ENCODE results near the gene PKDCC. TPM values are rescaled to one million over a fixed set of nuclear protein-coding genes. Genes with fewer than 3 reads are reported as not detected.

Gene PKDCC
- total and polyA plus RNA-seq, 2 of the 13 experiments (the other 11 are each of a cell fraction or from before 2014, with no cell fraction given): 52.6 to 58.8 TPM

DNA sequence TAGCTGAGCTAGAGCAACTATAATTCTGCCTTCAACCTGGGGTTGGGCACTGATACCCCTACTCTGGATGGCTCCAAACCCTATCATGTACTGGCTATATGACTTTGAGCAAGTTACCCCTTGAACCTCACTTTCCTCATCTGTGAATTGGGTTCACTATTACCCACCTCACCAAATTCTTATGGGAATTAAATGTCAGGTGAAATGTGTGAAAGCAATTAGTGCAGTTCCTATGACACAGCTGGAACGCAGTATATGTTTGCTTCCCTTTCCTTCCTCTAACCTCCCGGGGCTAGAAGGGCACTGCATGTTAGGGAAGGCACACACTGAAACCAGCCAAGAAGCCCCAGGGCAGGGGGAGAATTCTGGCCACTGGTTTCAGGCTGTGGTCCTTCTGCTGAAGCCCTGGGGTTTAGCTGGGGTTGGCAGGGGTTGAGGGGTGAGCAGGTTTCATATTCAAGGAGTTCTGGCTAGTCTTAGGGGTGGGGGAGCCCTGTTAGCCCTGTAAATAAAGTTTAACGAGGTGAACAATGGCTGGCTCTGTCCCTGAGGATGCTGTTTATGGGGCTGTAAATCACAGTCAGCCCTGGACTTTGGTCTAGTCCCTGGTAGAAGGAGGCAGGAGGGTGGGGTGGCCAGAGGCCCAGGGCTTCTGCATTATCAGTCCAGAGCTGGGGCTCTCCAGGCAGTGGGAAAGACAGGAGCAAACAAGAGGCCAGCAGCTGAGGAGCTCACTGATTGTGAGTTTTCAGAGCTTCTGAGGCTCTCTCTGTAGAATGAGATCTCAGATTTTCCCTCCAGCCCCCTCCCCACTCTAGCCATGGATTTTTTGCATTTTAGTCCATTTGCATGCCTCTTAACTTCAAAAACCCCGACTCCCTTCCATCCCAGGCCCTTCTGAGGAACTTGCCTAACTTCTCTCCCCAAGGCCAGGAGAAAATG lies 8.0 kb downstream of the PKDCC start (continued):
- no peak for TF ChIP-seq FIP1L1 (IDR thresholded peaks at IDR 0.05; ENCODE audit: borderline replicate concordance, insufficient read depth, low read depth, low read length)
- TF ChIP-seq TEAD2 (CRISPR knock-in tag; IDR thresholded peaks at IDR 0.05): no peak
- TF ChIP-seq RELA (CRISPR knock-in tag; IDR thresholded peaks at IDR 0.05): no peak; the same call in 1 of the 2 replicates
- no peak for TF ChIP-seq RAD51 (IDR thresholded peaks at IDR 0.05; ENCODE audit: borderline replicate concordance)
- TF ChIP-seq ZSCAN30 (CRISPR knock-in tag; IDR thresholded peaks at IDR 0.05): no peak
- TF ChIP-seq ZNF44 (CRISPR knock-in tag; IDR thresholded peaks at IDR 0.05): no peak; the same call in 1 of the 2 replicates
- TF ChIP-seq, protein P1, sequence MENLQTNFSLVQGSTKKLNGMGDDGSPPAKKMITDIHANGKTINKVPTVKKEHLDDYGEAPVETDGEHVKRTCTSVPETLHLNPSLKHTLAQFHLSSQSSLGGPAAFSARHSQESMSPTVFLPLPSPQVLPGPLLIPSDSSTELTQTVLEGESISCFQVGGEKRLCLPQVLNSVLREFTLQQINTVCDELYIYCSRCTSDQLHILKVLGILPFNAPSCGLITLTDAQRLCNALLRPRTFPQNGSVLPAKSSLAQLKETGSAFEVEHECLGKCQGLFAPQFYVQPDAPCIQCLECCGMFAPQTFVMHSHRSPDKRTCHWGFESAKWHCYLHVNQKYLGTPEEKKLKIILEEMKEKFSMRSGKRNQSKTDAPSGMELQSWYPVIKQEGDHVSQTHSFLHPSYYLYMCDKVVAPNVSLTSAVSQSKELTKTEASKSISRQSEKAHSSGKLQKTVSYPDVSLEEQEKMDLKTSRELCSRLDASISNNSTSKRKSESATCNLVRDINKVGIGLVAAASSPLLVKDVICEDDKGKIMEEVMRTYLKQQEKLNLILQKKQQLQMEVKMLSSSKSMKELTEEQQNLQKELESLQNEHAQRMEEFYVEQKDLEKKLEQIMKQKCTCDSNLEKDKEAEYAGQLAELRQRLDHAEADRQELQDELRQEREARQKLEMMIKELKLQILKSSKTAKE (CRISPR knock-in tag; IDR thresholded peaks at IDR 0.05; ENCODE audit: borderline replicate concordance): no peak; the same call in 1 of the 2 replicates
- TF ChIP-seq ZNF234 (CRISPR knock-in tag; conservative IDR thresholded peaks at IDR 0.05): no peak
- no peak for TF ChIP-seq SMARCE1 (IDR thresholded peaks at IDR 0.05; ENCODE audit: borderline replicate concordance)
- peak; percentile 98 for TF ChIP-seq SALL1 (CRISPR knock-in tag; IDR thresholded peaks at IDR 0.05)
- TF ChIP-seq NFATC3 (CRISPR knock-in tag; IDR thresholded peaks at IDR 0.05): no peak
- TF ChIP-seq PHB2 (IDR thresholded peaks at IDR 0.05; ENCODE audit: partially characterized antibody): no peak
- TF ChIP-seq ZNF121 (CRISPR knock-in tag; IDR thresholded peaks at IDR 0.05): no peak
- TF ChIP-seq PHF5A (CRISPR knock-in tag; IDR thresholded peaks at IDR 0.05; ENCODE audit: low read depth, unreplicated experiment): no peak
- peak; percentile 35; the same call in 1 of the 2 replicates for TF ChIP-seq HNF1B (CRISPR knock-in tag; IDR thresholded peaks at IDR 0.05)
- TF ChIP-seq, protein P2, sequence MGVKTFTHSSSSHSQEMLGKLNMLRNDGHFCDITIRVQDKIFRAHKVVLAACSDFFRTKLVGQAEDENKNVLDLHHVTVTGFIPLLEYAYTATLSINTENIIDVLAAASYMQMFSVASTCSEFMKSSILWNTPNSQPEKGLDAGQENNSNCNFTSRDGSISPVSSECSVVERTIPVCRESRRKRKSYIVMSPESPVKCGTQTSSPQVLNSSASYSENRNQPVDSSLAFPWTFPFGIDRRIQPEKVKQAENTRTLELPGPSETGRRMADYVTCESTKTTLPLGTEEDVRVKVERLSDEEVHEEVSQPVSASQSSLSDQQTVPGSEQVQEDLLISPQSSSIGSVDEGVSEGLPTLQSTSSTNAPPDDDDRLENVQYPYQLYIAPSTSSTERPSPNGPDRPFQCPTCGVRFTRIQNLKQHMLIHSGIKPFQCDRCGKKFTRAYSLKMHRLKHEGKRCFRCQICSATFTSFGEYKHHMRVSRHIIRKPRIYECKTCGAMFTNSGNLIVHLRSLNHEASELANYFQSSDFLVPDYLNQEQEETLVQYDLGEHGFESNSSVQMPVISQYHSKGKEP (CRISPR knock-in tag; IDR thresholded peaks at IDR 0.05): no peak
- TF ChIP-seq SRSF4 (IDR thresholded peaks at IDR 0.05; ENCODE audit: low read depth, low read length, poor library complexity, severe bottlenecking): no peak
- TF ChIP-seq HDAC6 (IDR thresholded peaks at IDR 0.05; ENCODE audit: low read depth, low read length): no peak
- no peak; the same call in 1 of the 2 replicates for TF ChIP-seq FOXC1 (CRISPR knock-in tag; IDR thresholded peaks at IDR 0.05; ENCODE audit: borderline replicate concordance)
- peak; percentile 60; the same call in 1 of the 2 replicates for TF ChIP-seq SIX1 (CRISPR knock-in tag; IDR thresholded peaks at IDR 0.05; ENCODE audit: borderline replicate concordance)
- no peak for TF ChIP-seq CSRNP2 (CRISPR knock-in tag; conservative IDR thresholded peaks at IDR 0.05; ENCODE audit: low read depth)
- TF ChIP-seq DMAP1 (CRISPR knock-in tag; IDR thresholded peaks at IDR 0.05): peak; percentile 43; the same call in 1 of the 2 replicates
- TF ChIP-seq JUN (CRISPR knock-in tag; IDR thresholded peaks at IDR 0.05): peak; percentile 29; the same call in 1 of the 2 replicates

Data from HepG2 (cell line).